AG04449 (cell line): Measurements from ENCODE around the gene NGFR.

Source experiments
- CTCF ChIA-PET: fragments of 350-600 bp; formaldehyde crosslinking; extraction: SDS; loops from one replicate; lab custom pipeline; 2021; ENCODE audit warnings: antibody characterized with exemption; lab: Yijun Ruan, JAX
- POLR2A ChIA-PET: fragments of 400-600, 350-600 bp; formaldehyde crosslinking; extraction: SDS; loops from one replicate; lab custom pipeline; 2020; ENCODE audit warnings: antibody characterized with exemption, inconsistent platforms; lab: Yijun Ruan, JAX
- DNase-seq: peaks from one replicate; pipeline ENCODE4 v3.0.0-alpha.2; 2010; ENCODE audit warnings: low read depth, low spot score
- H3K4me3 ChIP-seq: 2 replicates; pipeline ENCODE4 v1.5.1; 2011; ENCODE audit warnings: low read depth, mild to moderate bottlenecking, control low read depth, low read length
- CTCF ChIP-seq: IDR thresholded peaks from one replicate; pipeline ENCODE4 v1.5.1; 2011; ENCODE audit warnings: mild to moderate bottlenecking, moderate library complexity, low read length, control low read depth, inconsistent platforms; ENCODE audit not compliant: insufficient read depth; ENCODE audit errors: missing control alignments

Gene NGFR

GRCh38 chr17:49465331-49465903 lies 29.7 kb upstream of the NGFR start:
- CTCF ChIA-PET, result interaction anchor here (1.2 to 2.1 kb wide), 2 partner anchors 31 to 91 kb away, joined by 3 to 10 read pairs; no protein-coding TSS in a partner anchor

GRCh38 chr17:49466436-49466835 lies 28.7 kb upstream of the NGFR start:
- DNase-seq, result no peak
- no peak overlapping the region for H3K4me3 ChIP-seq
- POLR2A ChIA-PET, result no interaction called here
- CTCF ChIA-PET, result no interaction called here
- TF ChIP-seq CTCF, result no peak

More at GRCh38 chr17:49465331-49465903, 29.7 kb upstream of the NGFR start:
- POLR2A ChIA-PET, result interaction anchor here (0.5 kb wide), 1 partner anchor 130 kb away, joined by 3 read pairs; no protein-coding TSS in a partner anchor
- no peak overlapping the region for H3K4me3 ChIP-seq
- DNase-seq, result no peak
- no peak for TF ChIP-seq CTCF

- ChIA-PET CTCF (interaction anchor here (1.0 kb wide), 1 partner anchor 30 kb away, joined by 3 read pairs; no protein-coding TSS in a partner anchor), POLR2A (no interaction called here)
- no peak overlapping the region for H3K4me3 ChIP-seq
- no peak for DNase-seq
- no peak for TF ChIP-seq CTCF
Measured at GRCh38 chr17:49467175-49467574, 27.9 kb upstream of the NGFR start.

- ChIA-PET POLR2A (no interaction called here), CTCF (interaction anchor here (0.5 to 1.8 kb wide), 4 partner anchors 27 to 792 kb away, joined by 3 to 6 read pairs (median 4); no protein-coding TSS in a partner anchor)
- no peak for DNase-seq
- TF ChIP-seq CTCF, result no peak
- no peak overlapping the region for H3K4me3 ChIP-seq
Measured at GRCh38 chr17:49468811-49469385, 26.2 kb upstream of the NGFR start.

DNA sequence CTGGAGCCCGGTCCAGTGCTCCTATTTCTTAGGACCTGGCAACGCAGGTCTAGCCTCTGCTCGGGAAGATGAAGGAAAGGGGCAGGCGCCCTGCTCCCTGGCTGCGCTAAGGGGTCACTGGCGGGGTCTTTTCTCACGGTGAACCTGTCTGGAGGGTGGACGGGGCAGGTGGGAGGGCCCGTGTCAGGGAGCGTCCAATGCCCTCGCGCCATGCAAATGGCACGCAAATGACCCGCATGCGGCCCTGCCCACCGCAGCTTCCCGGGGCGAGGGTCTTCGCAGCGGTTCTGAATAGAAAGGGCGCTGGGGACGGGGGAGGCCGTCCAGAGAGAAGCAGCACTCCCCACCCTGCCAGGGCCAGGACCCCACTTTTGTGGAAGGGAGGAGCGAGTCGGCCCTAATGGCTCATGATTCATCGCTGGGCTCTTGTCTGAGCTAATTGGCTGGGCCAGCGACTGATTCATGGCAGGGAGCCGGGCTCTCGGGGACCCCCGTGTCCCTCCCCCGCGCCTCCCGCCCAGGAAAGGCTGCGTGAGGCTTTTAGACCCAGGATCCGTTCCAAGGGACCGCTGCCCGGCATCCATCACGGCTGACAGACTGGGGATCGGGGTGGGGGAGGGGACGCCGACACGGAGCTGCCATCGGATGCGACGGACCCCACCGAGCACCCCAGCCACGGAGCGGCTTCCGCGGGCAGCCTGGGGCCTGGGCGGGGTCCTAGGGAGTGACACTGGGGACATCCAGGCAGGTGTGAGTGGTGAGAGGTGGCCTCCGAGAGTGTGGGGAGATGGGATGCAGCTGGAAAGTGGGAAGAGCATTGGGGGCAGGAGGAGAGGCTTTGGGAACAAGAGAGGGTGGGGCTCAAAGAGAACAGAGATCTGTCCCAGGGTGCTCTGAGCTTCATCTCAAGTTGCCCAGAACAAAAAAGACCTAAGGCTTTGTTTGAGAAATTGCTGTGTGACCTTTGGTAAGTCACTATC lies 25.0 kb upstream of the NGFR start:
- no peak overlapping the region for H3K4me3 ChIP-seq
- TF ChIP-seq CTCF, result no peak
- CTCF ChIA-PET, result interaction anchor here (1.2 to 1.6 kb wide), 3 partner anchors 26 to 86 kb away, joined by 3 to 5 read pairs (median 5); no protein-coding TSS in a partner anchor
- DNase-seq, result no peak
- POLR2A ChIA-PET, result interaction anchor here (0.6 kb wide), 1 partner anchor 613 kb away, joined by 3 read pairs; no protein-coding TSS in a partner anchor
